K562 (cell line): ENCODE results near the gene NFYC. TPM values are rescaled to one million over a fixed set of nuclear protein-coding genes. Genes with fewer than 3 reads are reported as not detected.
A peak's percentile ranks its signal among the peaks of the same experiment; 100 is the strongest.

ENCODE experiments used
- ATF7 ChIP-seq: fragments of 450-650 bp; IDR thresholded peaks from 2 replicates; pipeline ENCODE4 v1.7.1; 2014; ENCODE audit warnings: mild to moderate bottlenecking, moderate library complexity
- BCOR ChIP-seq: fragments of 450-650 bp; IDR thresholded peaks from 2 replicates; pipeline ENCODE4 v1.6.1; 2016
- CHCHD3 ChIP-seq: fragments of 250-450 bp; sonication (Bioruptor Pico); IDR thresholded peaks from 2 replicates; pipeline ENCODE4 v2.1.2; 2022; ENCODE audit warnings: mild to moderate bottlenecking
- DIDO1 ChIP-seq: fragments of 450-650 bp; IDR thresholded peaks from 2 replicates; pipeline ENCODE4 v1.6.1; 2016; ENCODE audit warnings: low read depth, missing biosample characterization, missing genetic modification characterization
- EHMT2 ChIP-seq: fragments of 450-650 bp; IDR thresholded peaks from 2 replicates; pipeline ENCODE4 v1.6.1; 2018; ENCODE audit warnings: antibody characterized with exemption
- ELF4 ChIP-seq: fragments of 450-650 bp; formaldehyde crosslinking; IDR thresholded peaks from 2 replicates; pipeline ENCODE4 v1.4.0; 2022; ENCODE audit warnings: missing genetic modification characterization
- EWSR1 ChIP-seq: fragments of 450-650 bp; IDR thresholded peaks from 2 replicates; pipeline ENCODE4 v1.6.1; 2018; ENCODE audit warnings: borderline replicate concordance, mild to moderate bottlenecking, low read depth, moderate library complexity; ENCODE audit not compliant: partially characterized antibody
- FOXK2 ChIP-seq, 2 experiments: fragments of 450-650 bp; IDR thresholded peaks in 1 of 2; conservative IDR thresholded peaks in 1 of 2; 2 replicates each; pipeline ENCODE4 v1.6.1; 2016; ENCODE audit warnings: low read depth in 2 of 2, mild to moderate bottlenecking in 1 of 2
- GTF2B ChIP-seq: IDR thresholded peaks from 2 replicates; pipeline ENCODE4 v1.6.1; 2011; ENCODE audit not compliant: insufficient read length; ENCODE audit errors: extremely low read depth
- GTF2F1 ChIP-seq: IDR thresholded peaks from 2 replicates; pipeline ENCODE4 v1.6.1; 2011; ENCODE audit warnings: low read depth, low read length, improper control_type of control experiment
- HDAC1 ChIP-seq, 2 experiments: fragments of 450-650 bp; IDR thresholded peaks; 2 replicates each; pipeline ENCODE4 v1.6.1; 2016 to 2017; ENCODE audit warnings: inconsistent platforms in 1 of 2, mild to moderate bottlenecking in 1 of 2, moderate library complexity in 1 of 2
- KDM2B ChIP-seq: fragments of 250-450 bp; sonication (Bioruptor Pico); IDR thresholded peaks from 2 replicates; pipeline ENCODE4 v1.8.0; 2021; ENCODE audit warnings: mild to moderate bottlenecking, moderate library complexity
- MCM3 ChIP-seq: fragments of 450-650 bp; IDR thresholded peaks from 2 replicates; pipeline ENCODE4 v1.6.1; 2016
- NCOA1 ChIP-seq: fragments of 450-650 bp; IDR thresholded peaks from 2 replicates; pipeline ENCODE4 v1.6.1; 2016; ENCODE audit warnings: low read depth
- PHF20 ChIP-seq: fragments of 450-650 bp; IDR thresholded peaks from 2 replicates; pipeline ENCODE4 v1.6.1; 2018; ENCODE audit not compliant: partially characterized antibody
- PML ChIP-seq: IDR thresholded peaks from 2 replicates; pipeline ENCODE4 v1.6.1; 2012; ENCODE audit warnings: low read length, inconsistent platforms
- RBFOX2 ChIP-seq: fragments of 200-400 bp; formaldehyde crosslinking; IDR thresholded peaks from 2 replicates; pipeline ENCODE4 v1.6.1; 2017; ENCODE audit warnings: low read depth, mild to moderate bottlenecking, low read length, moderate library complexity
- SMAD2 ChIP-seq: fragments of 150-350 bp; IDR thresholded peaks from 2 replicates; pipeline ENCODE4 v1.6.1; 2014; ENCODE audit warnings: low read depth, mild to moderate bottlenecking, low read length
- TAF1 ChIP-seq: IDR thresholded peaks from 2 replicates; pipeline ENCODE4 v1.6.1; 2011; ENCODE audit warnings: mild to moderate bottlenecking, low read length, moderate library complexity; ENCODE audit not compliant: insufficient read depth, control insufficient read depth, severe bottlenecking; ENCODE audit errors: extremely low read depth
- TBL1XR1 ChIP-seq, 2 experiments: IDR thresholded peaks; 2 replicates each; pipeline ENCODE4 v1.6.1; 2012; ENCODE audit warnings: improper control_type of control experiment in 2 of 2, low read length in 2 of 2, mild to moderate bottlenecking in 1 of 2
- TEAD4 ChIP-seq, 2 experiments: sonication (generic) in 1 of 2; formaldehyde crosslinking in 1 of 2; IDR thresholded peaks; 2 replicates each; pipeline versions ENCODE4 v1.6.1 to v1.8.0; 2012 to 2022; ENCODE audit warnings: borderline replicate concordance in 1 of 2, inconsistent platforms in 1 of 2, low read length in 1 of 2, mild to moderate bottlenecking in 1 of 2, missing genetic modification reagents in 1 of 2
- TOE1 ChIP-seq, 2 experiments: fragments of 450-650 bp in 1 of 2; sonication (generic) in 1 of 2; formaldehyde crosslinking in 1 of 2; IDR thresholded peaks; 2 replicates each; pipeline versions ENCODE4 v1.7.1 to v1.8.0; 2016 to 2022; ENCODE audit warnings: borderline replicate concordance in 2 of 2, mild to moderate bottlenecking in 2 of 2, antibody characterized with exemption in 1 of 2, inconsistent platforms in 1 of 2, low read depth in 1 of 2, missing genetic modification reagents in 1 of 2, moderate library complexity in 1 of 2
- YY1 ChIP-seq, 3 experiments: IDR thresholded peaks; 2 replicates each; pipeline ENCODE4 v1.6.1; 2011; ENCODE audit warnings: low read length in 2 of 3, mild to moderate bottlenecking in 2 of 3, moderate library complexity in 2 of 3, borderline replicate concordance in 1 of 3, control low read depth in 1 of 3, low read depth in 1 of 3; ENCODE audit not compliant: insufficient read depth in 3 of 3, insufficient replicate concordance in 2 of 3, control insufficient read depth in 1 of 3, insufficient read length in 1 of 3; ENCODE audit errors: extremely low read depth in 1 of 3
- ZNF347 ChIP-seq: fragments of 450-650 bp; formaldehyde crosslinking; IDR thresholded peaks from 2 replicates; pipeline ENCODE4 v1.4.0; 2020; ENCODE audit warnings: low read depth, mild to moderate bottlenecking, moderate library complexity
- ZNF639 ChIP-seq, 2 experiments: fragments of 200-800 bp in 1 of 2; sonication (Bioruptor generic) in 1 of 2; sonication (generic) in 1 of 2; formaldehyde crosslinking in 1 of 2; IDR thresholded peaks in 1 of 2; conservative IDR thresholded peaks in 1 of 2; 2 replicates each; pipeline versions ENCODE4 v1.5.0 to v1.6.1; 2016 to 2020; ENCODE audit warnings: missing compliant biosample characterization in 1 of 2, missing genetic modification characterization in 1 of 2, missing genetic modification reagents in 1 of 2
- polyA plus RNA-seq, 8 experiments: library from polyadenylated mRNA; depleted of rRNA in 4 of 8; stranded (reverse) in 5 of 8; unstranded in 3 of 8; fragments of >200 nt; fragmentation: Nextera tagmentation in 2 of 8; fragmentation: Illumina TruSeq in 1 of 8; extraction: Ambion mirVana in 2 of 8; extraction: Trizol in 1 of 8; gene quantifications; 2 replicates each; pipeline versions ENCODE4 v1.2.1 to v1.2.3, GENCODE V29; 2011 to 2014; ENCODE audit warnings: inconsistent platforms in 1 of 8, missing spikeins in 1 of 8
- total RNA-seq, 7 experiments: library from RNA; depleted of rRNA in 6 of 7; stranded (reverse); fragments of >200 nt in 6 of 7; fragmentation: Illumina TruSeq in 2 of 7; extraction: Trizol in 2 of 7; gene quantifications; 2 replicates each; pipeline versions ENCODE4 v1.2.1 to v1.2.3, GENCODE V29; 2011 to 2021; ENCODE audit warnings: low replicate concordance in 1 of 7

NFYC gene
- total and polyA plus RNA-seq, 9 of the 15 experiments (the other 6 are each of a cell fraction or from before 2014, with no cell fraction given), result 4.8 to 59.8 (median 41.1) TPM

- 0 out of 2 replicates have a peak, but pooled peaks have one; percentile 51 for TF ChIP-seq KDM2B (CRISPR knock-in tag)
- TF ChIP-seq NCOA1, result peak; percentile 43; the same call in 1 of the 2 replicates
- peak; percentile 58; the same call in 1 of the 2 replicates for TF ChIP-seq TOE1 (IDR thresholded peaks at IDR 0.05; ENCODE audit: borderline replicate concordance)
- no peak for TF ChIP-seq TOE1 (CRISPR knock-in tag; IDR thresholded peaks at IDR 0.05; ENCODE audit: borderline replicate concordance, low read depth)
- peak in 1 of 2 experiments; percentile 74; a peak in 2 of 4 replicates for TF ChIP-seq TBL1XR1 (IDR thresholded peaks at IDR 0.05; ENCODE audit: low read length in 2 of 2)
- TF ChIP-seq SMAD2, result no peak
- TF ChIP-seq BCOR, result 0 out of 2 replicates have a peak, but pooled peaks have one; percentile 7
- peak; percentile 4 to 84 (median 69) for TF ChIP-seq YY1 (IDR thresholded peaks at IDR 0.05; ENCODE audit: borderline replicate concordance in 1 of 3, control insufficient read depth in 1 of 3, extremely low read depth in 1 of 3, insufficient read depth in 3 of 3, insufficient read length in 1 of 3, insufficient replicate concordance in 2 of 3, low read depth in 1 of 3, low read length in 2 of 3)
- no peak for TF ChIP-seq MCM3
- TF ChIP-seq CHCHD3 (CRISPR knock-in tag), result no peak
- peak; percentile 86; the same call in 1 of the 2 replicates for TF ChIP-seq ATF7
- no peak for TF ChIP-seq GTF2F1
- peak in 1 of 2 experiments; percentile 64; a peak in 2 of 4 replicates for TF ChIP-seq HDAC1 (IDR thresholded peaks at IDR 0.05)
- 0 out of 4 replicates have a peak, but pooled peaks of 1 of the 2 experiments have one; percentile 39 for TF ChIP-seq ZNF639 (CRISPR knock-in tag; conservative IDR thresholded peaks at IDR 0.05 in 1 of 2, IDR thresholded peaks at IDR 0.05 in 1 of 2)
- peak; percentile 16 for TF ChIP-seq GTF2B
- TF ChIP-seq ELF4, result peak; percentile 93
- peak; percentile 62; the same call in 1 of the 2 replicates for TF ChIP-seq PML
- TF ChIP-seq EHMT2, result peak; percentile 34; the same call in 1 of the 2 replicates
- TF ChIP-seq FOXK2 (conservative IDR thresholded peaks at IDR 0.05 in 1 of 2, IDR thresholded peaks at IDR 0.05 in 1 of 2; ENCODE audit: low read depth in 2 of 2), result peak; percentile 88 to 93
- peak; percentile 50; the same call in 1 of the 2 replicates for TF ChIP-seq RBFOX2
- TF ChIP-seq DIDO1 (tag), result peak; percentile 27; the same call in 1 of the 2 replicates
- TF ChIP-seq TEAD4 (IDR thresholded peaks at IDR 0.05; ENCODE audit: low read length), result peak; percentile 61
- no peak for TF ChIP-seq TEAD4 (CRISPR knock-in tag; IDR thresholded peaks at IDR 0.05; ENCODE audit: borderline replicate concordance)
- TF ChIP-seq ZNF347 (CRISPR knock-in tag), result 0 out of 2 replicates have a peak, but pooled peaks have one; percentile 9
- peak; percentile 37 for TF ChIP-seq PHF20
- TF ChIP-seq TAF1, result peak; percentile 87
- TF ChIP-seq EWSR1, result no peak
Observed at GRCh38 chr1:40709100-40709801, 17.7 kb downstream of the NFYC start (continued).
